ENCODE results near the gene PJA2.

- TF ChIP-seq TARDBP (IDR thresholded peaks at IDR 0.05) = no peak
- TF ChIP-seq ELF4 (IDR thresholded peaks at IDR 0.05) = no peak
- no peak for TF ChIP-seq BHLHE40 (IDR thresholded peaks at IDR 0.05; ENCODE audit: borderline replicate concordance)
- TF ChIP-seq SP1 (IDR thresholded peaks at IDR 0.05) = no peak
- peak; percentile 57; the same call in 1 of the 2 replicates for TF ChIP-seq ZNF384 (IDR thresholded peaks at IDR 0.05)
- no peak for TF ChIP-seq PKNOX1 (IDR thresholded peaks at IDR 0.05)
- no peak for TF ChIP-seq LEF1 (IDR thresholded peaks at IDR 0.05; ENCODE audit: borderline replicate concordance)
- TF ChIP-seq SUZ12 (IDR thresholded peaks at IDR 0.05) = no peak
- no peak for TF ChIP-seq ARNT (IDR thresholded peaks at IDR 0.05)
- TF ChIP-seq FOXM1 (IDR thresholded peaks at IDR 0.05; ENCODE audit: borderline replicate concordance) = no peak
- TF ChIP-seq HDGF (IDR thresholded peaks at IDR 0.05; ENCODE audit: borderline replicate concordance) = no peak
- no peak for TF ChIP-seq FOXK2 (IDR thresholded peaks at IDR 0.05)
- no peak for TF ChIP-seq FOXA1 (IDR thresholded peaks at IDR 0.05)
- no peak for TF ChIP-seq NFRKB (IDR thresholded peaks at IDR 0.05)
Observed at GRCh38 chr5:109408991-109409843, 557 bp downstream of the PJA2 start.

Measured in HEK293T (cell line).